Measurements from ENCODE around the gene PAM16. TPM values are rescaled to one million over a fixed set of nuclear protein-coding genes. Genes with fewer than 3 reads are reported as not detected.

The PAM16 gene
- total RNA-seq, 1 donor from 2014 or later = 33.5 TPM

- TF ChIP-seq, protein P1, sequence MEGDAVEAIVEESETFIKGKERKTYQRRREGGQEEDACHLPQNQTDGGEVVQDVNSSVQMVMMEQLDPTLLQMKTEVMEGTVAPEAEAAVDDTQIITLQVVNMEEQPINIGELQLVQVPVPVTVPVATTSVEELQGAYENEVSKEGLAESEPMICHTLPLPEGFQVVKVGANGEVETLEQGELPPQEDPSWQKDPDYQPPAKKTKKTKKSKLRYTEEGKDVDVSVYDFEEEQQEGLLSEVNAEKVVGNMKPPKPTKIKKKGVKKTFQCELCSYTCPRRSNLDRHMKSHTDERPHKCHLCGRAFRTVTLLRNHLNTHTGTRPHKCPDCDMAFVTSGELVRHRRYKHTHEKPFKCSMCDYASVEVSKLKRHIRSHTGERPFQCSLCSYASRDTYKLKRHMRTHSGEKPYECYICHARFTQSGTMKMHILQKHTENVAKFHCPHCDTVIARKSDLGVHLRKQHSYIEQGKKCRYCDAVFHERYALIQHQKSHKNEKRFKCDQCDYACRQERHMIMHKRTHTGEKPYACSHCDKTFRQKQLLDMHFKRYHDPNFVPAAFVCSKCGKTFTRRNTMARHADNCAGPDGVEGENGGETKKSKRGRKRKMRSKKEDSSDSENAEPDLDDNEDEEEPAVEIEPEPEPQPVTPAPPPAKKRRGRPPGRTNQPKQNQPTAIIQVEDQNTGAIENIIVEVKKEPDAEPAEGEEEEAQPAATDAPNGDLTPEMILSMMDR (IDR thresholded peaks at IDR 0.05; ENCODE audit: unreplicated experiment) = no peak
- Mint-ChIP-seq H3K27ac (no peak overlapping the region), H3K4me1 (ENCODE audit: low read depth) (peaks cover 15% of the 10 kb centered on the region), H3K4me3 (ENCODE audit: low read depth) (no peak overlapping the region), H3K9me3 (ENCODE audit: low read depth) (no peaks in the 10 kb centered on the region), H3K36me3 (ENCODE audit: insufficient read depth) (peaks cover 5% of the 10 kb centered on the region), H3K27me3 (no peaks in the 10 kb centered on the region)
- DNase-seq (ENCODE audit: low spot score, unreplicated experiment) = no peak
Measured at GRCh38 chr16:4332623-4333307, 18.4 kb downstream of the PAM16 start.

GRCh38 chr16:4332083-4332482 lies 19.0 kb downstream of the PAM16 start:
- H3K4me1 Mint-ChIP-seq (ENCODE audit: low read depth) = peaks cover 15% of the 10 kb centered on the region
- no peaks in the 10 kb centered on the region for H3K27me3 Mint-ChIP-seq
- H3K27ac Mint-ChIP-seq = no peak overlapping the region
- H3K9me3 Mint-ChIP-seq (ENCODE audit: low read depth) = no peaks in the 10 kb centered on the region
- no peak for DNase-seq (ENCODE audit: low spot score, unreplicated experiment)
- peaks cover 5% of the 10 kb centered on the region for H3K36me3 Mint-ChIP-seq (ENCODE audit: insufficient read depth)
- TF ChIP-seq, protein P1 (IDR thresholded peaks at IDR 0.05; ENCODE audit: unreplicated experiment) = no peak
- H3K4me3 Mint-ChIP-seq (ENCODE audit: low read depth) = no peak overlapping the region

DNA sequence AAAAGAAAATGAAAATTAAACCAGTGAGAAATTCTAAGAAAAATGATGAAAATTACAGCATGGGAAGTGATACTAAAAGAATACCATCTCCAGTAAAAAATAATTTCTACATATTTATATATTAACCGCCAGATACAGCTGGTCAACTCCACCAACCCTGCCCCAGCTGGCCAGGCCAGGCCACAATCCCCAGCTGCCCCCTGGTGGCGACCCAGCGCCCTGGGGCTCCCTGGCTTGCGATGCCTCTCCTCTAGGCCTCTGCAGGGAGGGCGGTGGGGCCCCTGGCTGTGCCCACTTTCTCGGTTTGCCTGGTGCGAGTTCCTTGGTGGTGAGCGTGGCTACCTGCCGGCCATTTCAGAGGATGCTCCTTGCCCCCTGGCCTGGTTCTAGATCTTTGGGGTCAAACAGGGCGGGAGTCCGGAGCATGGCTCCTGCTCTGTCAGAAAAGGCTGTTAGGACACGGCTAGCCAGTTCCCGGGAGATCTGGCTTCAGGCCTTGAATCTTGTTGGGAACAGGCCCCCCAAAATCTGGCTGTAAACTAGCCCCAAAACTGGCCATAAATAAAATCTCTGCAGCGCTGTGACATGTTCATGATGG lies 20.7 kb downstream of the PAM16 start:
- Mint-ChIP-seq H3K4me3 (ENCODE audit: low read depth) (no peak overlapping the region), H3K9me3 (ENCODE audit: low read depth) (no peaks in the 10 kb centered on the region), H3K27me3 (no peaks in the 10 kb centered on the region), H3K4me1 (ENCODE audit: low read depth) (peaks cover 11% of the 10 kb centered on the region), H3K36me3 (ENCODE audit: insufficient read depth) (no peaks in the 10 kb centered on the region), H3K27ac (no peak overlapping the region)
- TF ChIP-seq, protein P1 (IDR thresholded peaks at IDR 0.05; ENCODE audit: unreplicated experiment) = peak; percentile 96
- DNase-seq (ENCODE audit: low spot score, unreplicated experiment) = peak; percentile 76

DNA sequence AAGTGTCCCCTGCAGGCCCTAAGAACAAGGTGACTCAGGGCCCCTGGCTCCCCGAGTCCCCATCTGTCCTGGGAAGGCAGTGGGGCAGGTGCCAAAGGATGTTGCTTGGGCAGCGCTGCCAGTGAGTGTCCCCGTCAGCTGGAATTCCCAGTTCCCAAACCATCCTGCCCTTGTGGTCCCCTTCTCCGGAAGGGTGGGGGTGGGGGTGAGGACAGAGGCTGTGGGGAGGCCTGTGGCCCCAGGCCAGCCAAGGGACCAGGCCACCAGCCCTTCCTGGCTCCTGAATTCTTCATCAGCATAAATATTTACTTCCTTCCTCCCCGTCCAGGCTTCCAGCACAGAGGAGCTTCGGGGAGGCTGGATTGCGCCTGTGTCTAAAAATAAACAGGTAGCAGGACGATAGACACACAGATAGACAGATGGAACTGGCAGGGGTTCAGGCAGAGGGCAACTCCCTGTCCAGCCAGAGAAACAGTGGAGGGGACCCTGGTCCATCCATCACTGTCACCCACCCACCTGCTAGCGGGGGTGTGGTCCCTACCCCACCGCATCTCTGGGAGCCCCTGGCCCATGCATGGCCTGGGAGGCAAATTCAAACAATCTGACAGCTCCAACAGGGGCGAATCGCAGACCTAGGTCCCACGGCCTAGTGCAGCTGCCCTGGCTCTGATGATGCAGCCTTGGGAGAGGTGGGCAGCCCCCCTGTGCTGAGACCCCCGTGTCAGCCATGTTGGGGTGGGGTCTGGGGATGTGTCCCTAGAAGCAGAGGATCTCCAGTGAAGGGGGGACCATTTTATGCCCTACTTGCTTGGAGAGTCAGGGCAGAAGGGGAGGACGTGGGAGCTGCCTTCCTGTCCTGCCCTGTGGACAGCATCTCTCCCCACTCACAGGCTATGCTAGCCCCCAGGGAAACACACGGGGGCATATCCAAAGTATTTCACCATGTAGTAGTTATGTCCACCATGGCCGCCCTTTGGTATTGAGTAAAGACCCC lies 22.0 kb downstream of the PAM16 start:
- no peak overlapping the region for H3K27ac Mint-ChIP-seq
- no peak for DNase-seq (ENCODE audit: low spot score, unreplicated experiment)

More for the DNA sequence above, 22.0 kb downstream of the PAM16 start:
- Mint-ChIP-seq H3K4me3 (ENCODE audit: low read depth) (no peak overlapping the region), H3K4me1 (ENCODE audit: low read depth) (peaks cover 9% of the 10 kb centered on the region), H3K36me3 (ENCODE audit: insufficient read depth) (no peaks in the 10 kb centered on the region), H3K9me3 (ENCODE audit: low read depth) (no peaks in the 10 kb centered on the region), H3K27me3 (no peaks in the 10 kb centered on the region)
- TF ChIP-seq, protein P1 (IDR thresholded peaks at IDR 0.05; ENCODE audit: unreplicated experiment) = no peak
